GM23338 (cell line): Measurements from ENCODE around the gene ZFAND6. TPM values are rescaled to one million over a fixed set of nuclear protein-coding genes. Genes with fewer than 3 reads are reported as not detected.

ENCODE experiments used
- ATAC-seq: fragments of 200-7000 bp; cut with Tn5 transposase; 3 replicates; pipeline ENCODE4 v1.9.1; 2020
- DNase-seq: peaks from one replicate; pipeline ENCODE4 v3.0.0-alpha.2; 2015; ENCODE audit warnings: low spot score
- H2AFZ ChIP-seq: fragments of 200-600 bp; sonication (generic); 2 replicates; pipeline ENCODE4 v1.8.0; 2016; ENCODE audit warnings: antibody characterized with exemption, mild to moderate bottlenecking, moderate library complexity
- H3F3A ChIP-seq: fragments of 200-600 bp; sonication (generic); replicated peaks from 2 replicates; pipeline ENCODE4 v1.8.0; 2017; ENCODE audit warnings: antibody characterized with exemption, mixed run types, low read depth
- H3K27ac ChIP-seq: fragments of 200-600 bp; sonication (generic); 2 replicates; pipeline ENCODE4 v1.6.1; 2016; ENCODE audit warnings: low read depth
- H3K27me3 ChIP-seq: fragments of 200-600 bp; sonication (generic); 2 replicates; pipeline ENCODE4 v1.8.0; 2016; ENCODE audit warnings: mild to moderate bottlenecking, mixed run types, moderate library complexity; ENCODE audit not compliant: insufficient read depth
- H3K36me3 ChIP-seq: fragments of 200-600 bp; sonication (generic); 2 replicates; pipeline ENCODE4 v1.8.0; 2016; ENCODE audit warnings: mild to moderate bottlenecking; ENCODE audit not compliant: insufficient read depth
- H3K4me1 ChIP-seq: fragments of 200-600 bp; sonication (generic); 2 replicates; pipeline ENCODE4 v1.8.0; 2016; ENCODE audit warnings: mild to moderate bottlenecking, moderate library complexity; ENCODE audit not compliant: insufficient read depth
- H3K4me2 ChIP-seq: fragments of 200-600 bp; sonication (generic); 2 replicates; pipeline ENCODE4 v1.7.1; 2017; ENCODE audit warnings: mixed run types
- H3K4me3 ChIP-seq: fragments of 200-600 bp; sonication (generic); 2 replicates; pipeline ENCODE4 v1.6.1; 2016; ENCODE audit warnings: mixed run types
- H3K79me2 ChIP-seq: fragments of 200-600 bp; sonication (generic); replicated peaks from 2 replicates; pipeline ENCODE4 v1.8.0; 2017; ENCODE audit warnings: mild to moderate bottlenecking; ENCODE audit not compliant: insufficient read depth
- H3K9me2 ChIP-seq: fragments of 200-600 bp; sonication (generic); 2 replicates; pipeline ENCODE4 v1.8.0; 2017; ENCODE audit not compliant: insufficient read depth
- H4K20me1 ChIP-seq: fragments of 200-600 bp; sonication (generic); replicated peaks from 2 replicates; pipeline ENCODE4 v1.8.0; 2017; ENCODE audit warnings: mild to moderate bottlenecking; ENCODE audit not compliant: insufficient read depth
- H3K27ac Mint-ChIP-seq: 2 replicates; pipeline ENCODE4 v1.8.0; 2020; ENCODE audit warnings: inconsistent platforms, mild to moderate bottlenecking, moderate library complexity, mixed read lengths
- H3K27me3 Mint-ChIP-seq: 3 replicates; pipeline ENCODE4 v1.8.0; 2022; ENCODE audit warnings: low read depth, mild to moderate bottlenecking, moderate library complexity, mixed read lengths, inconsistent platforms; ENCODE audit not compliant: insufficient read depth, poor library complexity
- H3K36me3 Mint-ChIP-seq: 3 replicates; pipeline ENCODE4 v1.8.0; 2021; ENCODE audit warnings: low read depth, mild to moderate bottlenecking, inconsistent platforms, moderate library complexity, mixed read lengths
- H3K4me1 Mint-ChIP-seq: 3 replicates; pipeline ENCODE4 v1.8.0; 2020; ENCODE audit warnings: mild to moderate bottlenecking, inconsistent platforms, mixed read lengths
- H3K4me3 Mint-ChIP-seq: 3 replicates; pipeline ENCODE4 v1.8.0; 2021; ENCODE audit warnings: moderate library complexity, mild to moderate bottlenecking, inconsistent platforms, mixed read lengths
- H3K9me3 Mint-ChIP-seq: 3 replicates; pipeline ENCODE4 v1.8.0; 2020; ENCODE audit warnings: moderate library complexity, mild to moderate bottlenecking, inconsistent platforms, mixed read lengths
- CREB1 ChIP-seq: fragments of 250-450 bp; sonication (Bioruptor Pico); IDR thresholded peaks from 2 replicates; pipeline ENCODE4 v1.5.0; 2020; ENCODE audit warnings: low read depth, mild to moderate bottlenecking, moderate library complexity
- CTCF ChIP-seq, 2 experiments: fragments of 200-600 bp in 1 of 2; sonication (generic) in 1 of 2; conservative IDR thresholded peaks; 2 replicates each; pipeline versions ENCODE4 v1.5.1 to v1.6.1; 2016 to 2017; ENCODE audit warnings: antibody characterized with exemption in 2 of 2, low read depth in 2 of 2, mild to moderate bottlenecking in 2 of 2, moderate library complexity in 1 of 2
- ETS1 ChIP-seq: IDR thresholded peaks from 2 replicates; pipeline ENCODE4 v1.6.1; 2016; ENCODE audit warnings: antibody characterized with exemption
- EZH2 ChIP-seq: fragments of 200-600 bp; sonication (generic); IDR thresholded peaks from one replicate; pipeline ENCODE4 v1.8.0; 2017; ENCODE audit warnings: antibody characterized with exemption, mild to moderate bottlenecking, low read depth; ENCODE audit not compliant: unreplicated experiment
- EZH2phosphoT487 ChIP-seq: fragments of 200-600 bp; sonication (generic); IDR thresholded peaks from one replicate; pipeline ENCODE4 v1.8.1; 2018; ENCODE audit warnings: antibody characterized with exemption; ENCODE audit not compliant: unreplicated experiment
- JUNB ChIP-seq: IDR thresholded peaks from one replicate; pipeline ENCODE4 v1.6.1; 2016; ENCODE audit warnings: antibody characterized with exemption; ENCODE audit not compliant: unreplicated experiment
- NANOG ChIP-seq: IDR thresholded peaks from 2 replicates; pipeline ENCODE4 v1.6.1; 2016; ENCODE audit warnings: antibody characterized with exemption, borderline replicate concordance
- POLR2AphosphoS5 ChIP-seq: IDR thresholded peaks from 2 replicates; pipeline ENCODE4 v1.6.1; 2016; ENCODE audit warnings: antibody characterized with exemption, low read depth
- REST ChIP-seq: IDR thresholded peaks from one replicate; pipeline ENCODE4 v1.6.1; 2018; ENCODE audit warnings: antibody characterized with exemption; ENCODE audit not compliant: unreplicated experiment
- STAT1 ChIP-seq: IDR thresholded peaks from one replicate; pipeline ENCODE4 v1.6.1; 2016; ENCODE audit warnings: antibody characterized with exemption; ENCODE audit not compliant: unreplicated experiment
- ZNF114 ChIP-seq: fragments of 250-450 bp; sonication (Bioruptor Pico); IDR thresholded peaks from 2 replicates; pipeline ENCODE4 v1.5.0; 2020; ENCODE audit warnings: mild to moderate bottlenecking, moderate library complexity
- ZNF331 ChIP-seq: fragments of 250-450 bp; sonication (Bioruptor Pico); IDR thresholded peaks from 2 replicates; pipeline ENCODE4 v1.5.0; 2020; ENCODE audit warnings: low read depth, mild to moderate bottlenecking, moderate library complexity
- ZNF462 ChIP-seq: fragments of 250-450 bp; sonication (Bioruptor Pico); IDR thresholded peaks from 2 replicates; pipeline ENCODE4 v1.5.0; 2020; ENCODE audit warnings: mild to moderate bottlenecking, moderate library complexity
- polyA plus RNA-seq: library from polyadenylated mRNA; unstranded; fragments of >200 nt; fragmentation: Nextera tagmentation; extraction: Ambion mirVana; gene quantifications from 2 replicates; pipeline ENCODE4 v1.2.1, GENCODE V29; 2016
- total RNA-seq: library from RNA; depleted of rRNA; stranded (reverse); fragments of >200 nt; shearing (Covaris generic); gene quantifications from 2 replicates; pipeline ENCODE4 v1.2.3, GENCODE V29; 2014

Gene ZFAND6
- total and polyA plus RNA-seq, 2 experiments from 2014 or later: 205 to 292 TPM

GRCh38 chr15:80115021-80115420, 55.5 kb downstream of the ZFAND6 start (continued):
- TF ChIP-seq ETS1: no peak
- TF ChIP-seq STAT1: no peak

- H3K4me1 Mint-ChIP-seq: peaks cover 15% of the 10 kb centered on the region; the same call in 2 of the 3 replicates
- DNase-seq (no peak), ATAC-seq (no peak)
- H3K4me2 ChIP-seq: no peak overlapping the region
- no peaks in the 10 kb centered on the region for H3K9me2 ChIP-seq
- no peak overlapping the region for H3K27ac ChIP-seq
- no peak overlapping the region for H3K4me3 Mint-ChIP-seq
- H3K4me1 ChIP-seq: peaks cover 7% of the 10 kb centered on the region; the same call in 1 of the 2 replicates
- H3K27me3 ChIP-seq: no peaks in the 10 kb centered on the region
- no peak overlapping the region for H2AFZ ChIP-seq
- H3K36me3 Mint-ChIP-seq: peaks cover 14% of the 10 kb centered on the region; the same call in 2 of the 3 replicates
- H3K4me3 ChIP-seq: no peak overlapping the region
- no peaks in the 10 kb centered on the region for H3K27me3 Mint-ChIP-seq
- peaks cover 76% of the 10 kb centered on the region for H3K79me2 ChIP-seq
- H3K36me3 ChIP-seq: no peaks in the 10 kb centered on the region; the same call in none of the 2 replicates
- no peaks in the 10 kb centered on the region for H3K9me3 Mint-ChIP-seq
- no peak overlapping the region for H3K27ac Mint-ChIP-seq
- TF ChIP-seq STAT1 (no peak), JUNB (no peak), NANOG (no peak), ZNF114 (CRISPR knock-in tag) (no peak), EZH2phosphoT487 (no peak), CREB1 (CRISPR knock-in tag) (no peak), REST (no peak), CTCF (conservative IDR thresholded peaks at IDR 0.05; ENCODE audit: low read depth in 2 of 2) (no peak), EZH2 (no peak), POLR2AphosphoS5 (no peak), ZNF331 (CRISPR knock-in tag) (no peak), ZNF462 (CRISPR knock-in tag) (no peak)
- H3F3A ChIP-seq: no peaks in the 10 kb centered on the region
- peaks cover 15% of the 10 kb centered on the region for H4K20me1 ChIP-seq
Measured at GRCh38 chr15:80118956-80119355, 59.5 kb downstream of the ZFAND6 start.
